Fibroblast of skin of right quadriceps (primary cell): ENCODE measurements around the gene TAP2.

Experiments
- DNase-seq: peaks from one replicate; pipeline ENCODE4 v3.0.0-alpha.2; 2013

Gene TAP2

DNA sequence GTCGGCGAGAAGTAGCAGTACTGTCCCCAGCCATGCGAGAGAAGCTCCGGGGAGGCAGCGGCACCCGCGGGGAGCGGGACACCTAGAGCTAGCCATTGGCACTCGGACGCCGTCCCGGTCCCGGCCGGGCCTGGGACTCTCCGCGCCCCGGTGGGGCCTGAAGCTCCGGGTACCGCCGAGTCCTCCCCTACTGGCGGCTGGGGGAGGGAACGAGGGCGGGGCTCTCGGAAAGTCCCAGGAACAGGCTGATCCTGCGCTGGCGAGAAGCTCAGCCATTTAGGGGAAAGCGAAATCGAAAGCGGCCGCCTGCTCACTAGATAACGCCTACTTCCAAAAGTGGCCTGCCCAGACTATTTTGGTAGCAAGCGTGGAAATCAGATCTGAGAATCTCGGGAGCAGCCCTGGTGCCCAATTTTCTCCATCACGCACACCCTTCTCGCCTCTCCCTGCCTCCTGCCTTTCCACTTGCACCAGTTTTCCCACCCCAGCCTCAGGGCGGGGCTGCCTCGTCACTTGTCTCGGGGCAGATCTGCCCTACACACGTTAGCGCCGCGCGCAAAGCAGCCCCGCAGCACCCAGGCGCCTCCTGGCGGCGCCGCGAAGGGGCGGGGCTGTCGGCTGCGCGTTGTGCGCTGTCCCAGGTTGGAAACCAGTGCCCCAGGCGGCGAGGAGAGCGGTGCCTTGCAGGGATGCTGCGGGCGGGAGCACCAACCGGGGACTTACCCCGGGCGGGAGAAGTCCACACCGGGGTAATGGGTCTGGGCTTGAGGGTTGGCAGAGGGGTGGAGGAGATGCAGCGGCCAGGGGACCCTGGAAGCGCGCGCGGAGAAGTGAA lies 15.2 kb upstream of the TAP2 start, which contains the start of the genes PSMB9 and TAP1:
TSS of gene PSMB9 (plus strand) at position 652 of the 835 bp plus-strand sequence. CDS start at position 690, 38 bp downstream.
TSS of gene TAP1 (minus strand) at position 164 of the 835 bp plus-strand sequence. CDS start at position 96, 68 bp downstream.
- peak; percentile 89 for DNase-seq

DNA sequence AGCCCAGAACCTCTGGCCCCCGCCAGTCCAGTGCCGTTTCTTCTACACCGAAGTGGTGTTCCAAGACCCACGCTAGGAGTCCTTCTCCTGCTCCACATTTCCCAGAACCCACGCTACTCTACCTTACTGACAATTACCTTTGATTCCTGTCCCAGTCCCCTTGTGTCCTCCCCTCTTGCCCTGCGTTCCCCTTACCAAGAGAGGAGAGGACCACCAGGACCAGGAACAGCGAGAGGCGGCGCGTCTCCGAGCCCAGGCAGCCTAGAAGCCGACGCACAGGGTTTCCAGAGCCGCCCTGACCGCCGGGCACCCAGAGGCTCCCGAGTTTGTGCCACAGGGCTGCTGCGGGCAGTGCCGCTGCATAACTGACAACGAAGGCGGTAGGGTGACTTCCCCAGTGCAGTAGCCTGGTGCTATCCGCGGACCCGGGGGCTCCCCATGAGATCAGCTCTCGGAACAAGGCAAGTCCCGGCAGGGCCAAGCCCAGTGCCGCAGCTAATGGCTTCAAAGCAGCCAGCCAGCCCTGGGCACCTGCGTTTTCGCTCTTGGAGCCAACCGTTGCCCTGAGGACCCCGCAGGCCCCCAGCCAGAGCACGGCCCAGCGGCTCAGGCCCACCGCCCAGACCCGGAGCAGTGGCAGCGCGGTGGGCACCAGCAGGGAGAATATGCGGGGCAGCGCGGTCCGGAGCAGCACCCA lies 14.5 kb upstream of the TAP2 start:
- DNase-seq = peak; percentile 15

DNA sequence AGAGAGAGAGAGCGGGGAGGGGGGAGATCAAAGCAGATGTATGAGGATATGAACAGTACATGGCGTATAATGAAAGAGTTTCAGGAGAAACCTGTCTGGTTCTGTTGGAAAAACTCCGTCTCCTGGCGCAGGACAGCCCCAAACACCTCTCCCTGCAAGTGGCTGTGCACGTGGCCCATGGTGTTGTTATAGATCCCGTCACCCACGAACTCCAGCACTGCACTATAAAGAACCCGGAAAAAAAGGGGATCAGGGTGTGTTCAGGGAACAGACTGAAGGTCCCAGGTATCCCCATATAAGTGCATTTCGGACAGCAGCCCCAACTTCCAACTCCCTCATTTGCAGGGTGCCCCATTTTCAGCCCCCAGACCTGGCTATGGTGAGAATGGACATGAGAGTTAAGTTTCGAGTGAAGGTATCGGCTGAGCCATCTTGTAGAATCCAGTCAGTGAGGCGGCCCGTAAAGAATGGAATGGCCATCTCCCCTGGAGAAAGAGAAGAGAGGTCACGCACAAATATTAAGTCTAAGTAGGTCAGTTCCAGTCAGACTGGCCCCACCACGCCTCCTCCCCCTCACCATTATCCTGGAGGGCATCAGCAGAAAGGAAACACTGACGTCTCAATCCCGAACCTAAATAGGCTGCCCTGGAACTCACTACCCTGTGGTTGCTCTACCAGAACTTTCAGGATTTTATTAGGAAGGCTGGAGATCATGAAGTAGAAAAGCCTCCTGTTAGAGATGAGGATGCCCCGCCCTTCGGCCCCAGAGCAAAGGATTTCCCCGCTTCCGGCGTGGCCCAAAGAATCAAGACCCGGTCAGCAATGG lies 13.7 kb upstream of the TAP2 start:
- DNase-seq = no peak

DNA sequence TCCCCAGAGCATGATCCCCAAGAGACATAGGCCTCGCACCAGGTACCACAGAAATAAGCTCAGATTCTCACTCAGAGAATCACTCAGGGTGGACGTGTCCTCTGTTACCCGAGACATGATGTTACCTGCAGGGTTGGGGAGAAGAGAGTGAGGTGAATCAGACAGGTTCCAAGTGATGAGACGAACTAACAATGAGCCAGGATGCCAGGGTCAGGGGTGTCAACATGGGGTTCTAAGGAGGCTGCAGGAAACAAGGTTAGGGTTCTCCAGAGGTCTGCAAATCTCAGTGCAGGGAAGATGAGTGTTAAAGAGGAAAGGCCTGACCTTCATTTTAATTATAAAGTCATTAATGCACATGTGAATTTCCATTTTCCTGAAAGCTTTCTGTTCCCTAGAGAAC lies 12.5 kb upstream of the TAP2 start:
- DNase-seq = no peak

DNA sequence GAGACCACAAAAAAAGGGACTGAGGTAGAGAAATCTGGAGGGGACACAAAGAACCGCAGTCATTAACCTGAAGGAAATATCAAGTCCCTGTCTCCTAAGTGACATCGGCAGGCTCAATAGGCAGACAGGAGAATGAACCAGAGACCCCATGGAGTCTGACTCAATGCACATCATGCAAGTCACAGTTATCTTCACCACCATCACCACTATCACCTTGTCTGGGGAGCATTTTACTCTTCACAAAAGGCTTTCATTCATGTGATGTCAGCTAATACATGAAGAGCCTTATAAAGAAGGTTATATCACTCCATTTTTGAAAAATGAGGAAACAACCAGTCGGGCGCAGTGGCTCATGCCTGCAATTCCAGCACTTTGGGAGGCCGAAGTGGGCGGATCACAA lies 10.6 kb upstream of the TAP2 start:
- DNase-seq = no peak

DNA sequence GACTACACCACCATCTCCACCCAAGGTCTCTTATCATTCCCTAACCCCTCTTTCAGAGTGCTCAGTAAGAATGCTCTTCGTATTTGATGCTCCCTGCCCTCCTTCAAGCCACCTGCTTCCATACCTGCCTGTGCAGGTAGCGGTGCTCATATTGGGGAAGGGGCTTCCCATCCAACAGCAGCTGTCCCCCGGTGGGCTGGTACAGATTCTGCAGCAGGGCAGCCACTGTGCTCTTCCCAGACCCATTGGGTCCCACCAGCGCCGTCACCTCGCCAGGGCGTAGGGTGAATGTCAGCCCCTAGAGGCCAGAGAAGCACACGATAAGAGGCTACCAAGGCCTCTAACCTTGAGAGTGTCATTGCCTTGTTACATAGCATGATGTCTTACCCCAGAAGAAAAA lies 9.3 kb upstream of the TAP2 start:
- no peak for DNase-seq

DNA sequence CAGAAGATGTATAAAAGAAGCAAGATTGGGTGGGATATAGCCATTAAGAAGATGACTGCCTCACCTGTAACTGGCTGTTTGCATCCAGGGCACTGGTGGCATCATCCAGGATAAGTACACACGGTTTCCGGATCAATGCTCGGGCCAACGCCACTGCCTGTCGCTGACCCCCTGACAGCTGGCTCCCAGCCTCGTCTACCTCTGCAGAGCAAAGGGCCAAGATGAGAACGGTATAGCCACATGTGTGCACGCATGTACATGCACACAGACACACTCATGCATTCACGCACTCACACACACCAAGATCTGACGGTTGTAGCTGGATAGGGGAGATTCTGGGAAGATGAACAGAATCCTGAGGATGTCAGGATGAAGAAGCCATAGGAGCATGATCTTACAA lies 8.5 kb upstream of the TAP2 start:
- DNase-seq = no peak

DNA sequence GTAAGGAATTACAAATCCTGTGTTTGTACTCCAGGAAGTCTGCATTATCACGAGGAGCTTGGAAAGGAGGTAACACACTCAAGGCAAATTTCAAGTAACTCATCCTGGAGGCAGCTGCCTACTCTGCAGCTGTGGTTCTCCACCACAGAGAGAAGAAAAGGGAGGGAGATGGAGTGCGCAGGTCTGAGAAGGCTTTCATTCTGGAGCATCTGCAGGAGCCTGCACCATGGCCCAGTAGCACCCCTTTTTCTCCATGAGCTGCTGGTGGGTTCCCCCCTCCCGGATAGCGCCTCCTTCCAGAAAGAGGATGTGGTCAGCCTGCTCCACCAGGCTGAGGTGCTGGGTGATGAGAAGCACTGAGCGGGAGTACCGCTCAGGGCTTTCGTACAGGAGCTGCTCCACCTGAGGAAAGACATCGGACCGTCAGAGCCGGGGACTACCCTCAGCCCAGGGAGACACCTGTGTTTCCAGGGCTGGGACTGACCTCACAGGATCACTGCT lies 6.9 kb upstream of the TAP2 start:
- DNase-seq = no peak

DNA sequence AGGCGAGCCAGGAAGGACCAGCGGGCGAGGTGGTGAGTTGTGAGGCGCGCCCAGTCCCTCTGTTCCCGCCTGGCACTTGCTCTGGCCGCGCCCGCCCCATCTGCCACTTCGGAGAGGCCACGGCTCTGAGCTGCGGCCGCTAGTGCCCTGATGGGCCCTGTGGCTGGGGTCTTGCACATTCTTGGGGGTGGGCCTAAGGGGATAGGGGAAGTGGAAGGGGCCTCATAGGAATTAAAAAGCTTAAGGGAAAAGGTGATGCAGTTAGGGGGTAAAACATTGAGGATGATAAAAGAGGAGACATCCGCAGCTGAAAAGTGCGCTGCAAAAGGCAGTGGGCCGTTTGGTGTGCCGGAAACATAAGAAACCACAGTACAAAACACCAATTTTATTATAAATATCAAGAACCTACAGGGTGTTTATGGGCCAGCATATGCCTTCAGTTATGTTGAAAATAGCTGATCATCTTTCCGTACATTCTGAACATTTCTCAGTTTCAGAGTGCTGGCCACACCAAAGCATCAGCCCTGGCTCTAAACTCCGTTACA lies 6.4 kb upstream of the TAP2 start:
- no peak for DNase-seq

DNA sequence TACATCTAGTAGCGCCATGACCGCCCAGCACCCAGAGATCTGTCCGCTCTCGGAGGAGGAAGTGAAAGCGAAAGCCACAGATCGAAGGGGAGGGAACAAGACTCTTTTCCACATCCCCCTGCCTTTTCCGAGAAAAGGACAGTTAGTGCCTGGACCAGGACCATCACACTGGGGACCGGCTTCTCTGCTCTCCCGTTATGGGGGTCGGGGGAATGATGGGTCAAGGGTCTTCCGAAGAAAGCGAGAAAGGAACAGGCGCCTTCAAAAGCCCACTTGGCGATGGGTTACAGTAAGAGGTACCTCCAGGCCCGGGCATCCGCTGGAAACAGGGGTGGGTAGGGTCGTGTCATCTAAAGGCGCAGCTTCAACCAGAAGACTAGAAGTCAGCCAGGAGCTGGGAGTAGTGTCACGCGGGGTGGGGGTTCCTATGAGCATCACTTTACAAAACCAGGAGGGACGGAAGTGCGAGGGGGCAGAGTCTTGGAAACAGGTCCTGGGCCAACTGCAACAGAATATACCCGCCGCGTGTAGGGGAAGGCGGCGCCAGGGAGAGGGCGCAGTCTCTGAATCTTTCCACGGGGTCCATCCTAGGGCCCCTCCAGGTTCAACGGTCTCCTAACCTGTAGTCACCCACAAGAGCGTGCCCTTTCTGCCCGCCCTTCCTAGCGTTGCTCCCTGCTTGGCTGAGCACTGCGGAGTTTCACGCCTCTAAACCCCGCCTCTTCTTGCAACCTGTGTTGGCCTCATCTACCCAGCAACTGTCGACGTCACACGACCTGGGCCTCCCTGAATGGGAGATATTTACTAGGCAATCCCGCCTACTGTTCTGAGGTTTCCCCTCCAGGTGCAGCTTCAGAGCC lies 5.7 kb upstream of the TAP2 start, which contains the start of gene PSMB8:
TSS of gene PSMB8 (minus strand) at position 69 of the 860 bp plus-strand sequence. CDS start at position 18, 51 bp downstream.
- peak; percentile 87 for DNase-seq

DNA sequence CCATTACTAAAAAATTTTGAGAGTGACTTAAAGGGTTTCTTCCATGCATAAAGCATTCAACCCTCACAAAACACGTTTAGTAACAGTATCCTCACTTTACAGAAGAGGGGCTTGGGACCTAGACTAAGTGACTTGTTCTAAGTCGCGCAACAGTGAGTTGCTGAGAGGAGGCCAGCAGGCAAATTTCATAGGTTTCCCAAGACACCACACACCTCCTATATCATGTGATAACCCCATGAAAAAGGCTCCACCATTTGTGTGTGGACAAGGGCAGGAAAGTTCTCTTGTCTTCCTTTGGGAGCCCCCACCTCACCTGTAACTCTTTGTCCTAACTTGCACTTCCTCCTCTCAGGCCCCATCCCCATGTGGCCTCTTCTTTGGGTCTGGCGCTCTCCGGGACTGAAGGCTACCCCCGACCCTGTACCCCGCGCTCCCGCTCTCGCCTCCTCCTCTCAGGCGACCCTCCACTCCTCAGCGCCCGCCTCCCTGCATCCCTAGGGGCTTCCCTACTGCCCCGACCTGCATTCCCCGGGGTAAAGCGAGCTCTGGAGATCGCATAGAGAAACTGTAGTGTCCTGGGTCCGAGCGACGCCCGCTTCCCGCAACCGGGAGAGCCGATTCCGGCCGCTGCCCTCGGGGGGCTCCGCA lies 4.9 kb upstream of the TAP2 start:
- no peak for DNase-seq

DNA sequence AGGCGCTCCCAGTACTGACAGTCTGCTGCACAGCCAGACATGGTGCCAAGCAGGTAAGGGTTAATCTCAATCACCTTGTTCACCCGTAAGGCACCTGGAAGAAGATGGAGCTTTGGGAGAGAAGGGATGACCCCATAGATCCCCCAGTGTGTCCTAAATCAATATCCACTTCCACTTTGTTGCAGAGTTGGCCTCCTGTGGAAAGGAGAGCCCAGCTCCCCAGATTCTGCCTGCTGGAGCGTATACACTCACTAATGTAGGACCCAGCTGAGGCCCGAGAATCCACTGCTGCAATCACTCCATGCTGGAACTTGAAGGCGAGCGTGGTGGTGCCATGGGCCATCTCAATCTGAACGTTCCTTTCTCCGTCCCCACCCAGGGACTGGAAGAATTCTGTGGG lies 4.2 kb upstream of the TAP2 start:
- DNase-seq = no peak

DNA sequence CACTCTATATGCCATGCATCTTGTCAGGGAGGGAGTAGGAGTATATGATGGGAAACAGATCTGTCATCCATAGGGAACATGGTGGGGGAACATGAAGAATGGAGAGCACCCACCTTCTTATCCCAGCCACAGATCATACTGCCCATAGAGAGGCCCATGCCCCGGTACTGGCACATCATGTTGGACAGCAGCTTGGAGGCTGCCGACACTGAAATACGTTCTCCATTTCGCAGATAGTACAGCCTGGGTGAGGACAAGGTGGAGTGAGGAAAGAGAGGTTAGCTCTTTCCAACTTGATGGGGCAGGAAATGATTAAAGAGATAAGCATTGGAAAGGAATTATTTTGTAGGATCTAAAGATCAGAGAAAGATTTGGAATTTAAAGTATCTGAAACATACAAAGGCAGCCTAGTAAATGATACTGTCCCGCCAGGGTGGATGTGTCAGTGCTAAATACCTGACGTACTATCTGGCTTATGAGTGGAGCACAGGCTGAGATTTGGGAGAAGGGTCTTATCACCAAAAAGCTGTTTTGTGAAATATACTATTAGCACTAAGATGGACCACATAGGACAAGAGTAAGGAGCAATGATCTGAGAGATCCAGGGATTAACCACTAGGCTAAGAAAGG lies 3.6 kb upstream of the TAP2 start:
- DNase-seq = no peak

DNA sequence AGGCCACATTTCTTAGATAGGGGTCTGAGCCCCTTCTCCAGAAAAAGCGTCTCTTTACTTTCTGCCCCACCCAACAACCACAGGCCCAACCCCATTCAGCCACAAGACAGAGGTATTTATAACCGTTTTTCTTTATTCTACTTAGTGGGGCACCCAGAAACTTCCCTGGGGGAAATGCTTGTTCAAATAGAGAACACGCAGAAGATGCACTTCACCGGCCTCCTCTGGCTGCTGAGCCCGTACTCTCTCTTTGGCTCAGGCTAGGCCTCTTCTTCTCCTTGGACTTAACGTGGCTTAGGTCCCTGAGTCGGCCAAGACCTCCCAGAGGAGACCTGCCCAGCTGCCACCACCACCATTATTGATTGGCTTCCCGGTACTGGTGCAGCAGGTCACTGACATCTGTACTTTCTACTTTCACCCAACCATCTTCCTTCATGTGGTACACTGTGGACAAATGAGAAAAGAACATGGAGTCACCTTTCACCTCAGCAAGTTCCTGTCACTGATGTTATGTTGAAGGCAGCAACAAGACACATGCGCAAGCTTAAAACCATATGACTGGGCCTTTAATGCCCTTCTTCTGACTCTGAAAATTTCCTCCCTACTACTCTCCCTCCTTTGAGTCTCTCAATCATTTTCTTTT lies 2.2 kb upstream of the TAP2 start:
- no peak for DNase-seq

DNA sequence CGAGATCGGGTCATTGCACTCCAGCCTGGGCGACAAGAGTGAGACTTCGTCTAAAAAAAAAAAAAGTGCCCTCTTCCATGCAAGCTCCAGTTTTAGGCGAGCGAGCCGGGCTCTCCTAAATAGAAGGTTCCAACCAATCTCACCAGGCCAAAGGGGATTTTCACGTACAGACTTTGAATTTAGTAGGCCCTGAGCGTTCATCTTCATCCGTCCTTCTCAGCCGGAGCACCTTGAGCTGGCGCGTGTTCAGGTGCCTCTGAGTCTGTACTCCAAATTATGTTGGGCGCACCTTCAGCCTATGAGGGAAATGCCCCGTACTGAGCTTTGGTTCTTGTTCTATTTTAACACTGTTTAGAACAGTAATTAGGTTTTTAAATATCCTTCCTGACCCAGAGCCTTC lies 817 bp upstream of the TAP2 start:
- no peak for DNase-seq

DNA sequence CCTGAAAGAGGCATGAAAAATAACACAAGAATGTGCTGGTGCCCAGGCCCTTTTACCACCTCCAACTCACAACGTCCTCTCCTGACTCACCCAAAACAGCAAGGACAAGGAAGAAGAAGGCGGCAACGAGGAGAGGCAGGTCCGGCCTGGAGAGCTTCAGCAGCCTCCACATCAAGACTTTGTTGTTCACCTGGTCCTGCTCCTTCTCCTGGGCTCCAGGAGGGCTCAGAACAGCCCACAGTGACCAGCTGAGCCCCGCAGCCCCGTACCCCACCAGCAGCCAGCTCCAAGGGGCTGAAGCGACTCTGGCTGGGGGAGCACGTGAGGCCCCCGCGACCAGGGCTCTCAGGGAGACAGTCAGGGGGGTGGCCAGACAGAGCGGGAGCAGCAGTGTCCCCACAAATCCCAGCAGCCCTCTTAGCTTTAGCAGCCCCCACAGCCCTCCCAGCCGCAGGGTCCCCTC lies 857 bp downstream of the TAP2 start:
- no peak for DNase-seq

DNA sequence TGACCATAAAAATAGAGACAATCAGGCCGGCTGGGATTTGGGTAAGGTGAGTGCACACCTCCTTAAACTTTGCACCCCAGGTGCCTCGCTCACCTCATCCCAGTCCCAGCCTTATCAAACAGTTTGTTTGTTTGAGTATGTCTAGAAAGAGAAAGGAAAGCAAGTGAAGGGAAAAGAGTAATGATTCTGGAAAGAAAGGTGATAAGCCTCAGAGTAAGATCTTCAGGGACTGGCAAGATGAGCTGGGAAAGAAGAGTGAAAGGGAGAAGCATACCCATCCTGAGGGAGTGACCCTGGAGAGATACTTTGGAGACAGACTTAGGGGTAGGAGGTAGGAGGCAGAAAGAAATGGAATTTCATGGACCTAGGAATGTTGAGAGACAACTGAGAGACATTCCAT lies 1.7 kb downstream of the TAP2 start:
- no peak for DNase-seq

DNA sequence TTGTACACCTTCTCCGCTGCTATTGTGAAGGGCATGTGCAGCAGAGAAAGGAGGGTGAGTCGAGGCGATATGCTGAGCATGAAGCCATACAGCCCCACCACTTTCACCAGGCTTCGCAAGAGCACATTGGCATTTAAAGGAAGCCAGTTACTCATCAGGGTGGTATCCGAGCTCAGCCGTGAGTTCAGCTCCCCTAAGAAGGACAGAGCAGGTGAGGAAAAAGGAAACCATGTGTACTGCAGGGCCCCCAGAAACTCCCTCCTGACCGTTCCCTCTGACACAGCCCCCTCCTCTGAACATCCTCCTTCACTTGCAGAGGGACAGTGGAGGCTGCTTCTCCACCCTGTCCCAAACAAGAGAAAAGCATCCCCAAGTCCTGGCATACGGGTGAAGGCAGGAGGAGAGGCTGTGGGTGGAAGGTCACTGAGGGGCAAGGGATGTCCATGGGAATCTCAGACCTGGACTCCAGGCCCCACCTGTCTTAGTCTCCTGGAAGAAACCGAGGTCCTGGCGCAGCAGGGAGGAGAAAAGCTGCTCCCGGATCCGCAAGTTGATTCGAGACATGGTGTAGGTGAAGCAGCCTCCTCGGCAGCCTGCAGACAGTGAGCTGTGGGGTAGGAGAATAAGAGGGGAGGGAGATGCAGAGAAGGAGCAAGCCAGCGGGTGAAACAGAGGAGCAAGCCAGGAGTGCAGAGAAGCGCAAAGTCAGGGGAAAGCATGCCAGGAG lies 3.2 kb downstream of the TAP2 start:
- no peak for DNase-seq

DNA sequence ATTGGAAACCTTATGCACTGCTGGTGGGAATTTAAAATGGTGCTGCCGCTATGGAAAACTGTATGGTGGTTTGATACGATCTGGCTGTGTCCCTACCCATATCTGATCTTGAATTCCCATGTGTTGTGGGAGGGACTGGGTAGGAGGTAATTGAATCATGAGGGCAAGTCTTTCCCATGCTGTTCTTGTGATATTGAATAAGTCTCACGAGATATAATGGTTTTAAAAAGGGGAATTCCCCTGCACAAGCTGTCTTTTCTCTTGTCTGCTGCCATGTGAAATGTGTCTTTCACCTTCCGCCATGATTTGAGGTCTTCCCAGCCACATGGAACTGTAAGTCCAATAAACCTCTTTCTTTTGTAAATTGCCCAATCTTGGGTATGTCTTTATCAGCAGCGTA lies 4.9 kb downstream of the TAP2 start:
- DNase-seq = no peak
